Lower leg skin (tissue), 4 donors: ENCODE measurements around the gene PTPRN. TPM values are rescaled to one million over a fixed set of nuclear protein-coding genes. Genes with fewer than 3 reads are reported as not detected.
A peak's percentile ranks its signal among the peaks of the same experiment; 100 is the strongest.

Source experiments
- DNase-seq, 2 donors: peaks; one replicate each; pipeline ENCODE4 v3.0.0-alpha.2; 2019; ENCODE audit warnings: low spot score in 2 of 2
- H3K4me3 ChIP-seq: fragments of 200-600 bp; sonication (generic); 2 replicates; pipeline ENCODE4 v1.5.1; 2017; ENCODE audit warnings: mild to moderate bottlenecking, low read depth; ENCODE audit not compliant: poor library complexity, severe bottlenecking
- CTCF ChIP-seq, 3 donors: fragments of 450-650 bp; IDR thresholded peaks; one replicate each; pipeline ENCODE4 v1.5.1; 2016; ENCODE audit warnings: antibody characterized with exemption in 3 of 3, mild to moderate bottlenecking in 3 of 3, moderate library complexity in 2 of 3
- POLR2A ChIP-seq, 2 donors: fragments of 450-650 bp; IDR thresholded peaks; one replicate each; pipeline ENCODE4 v1.6.1; 2016 to 2017; ENCODE audit warnings: antibody characterized with exemption in 2 of 2, mild to moderate bottlenecking in 1 of 2, moderate library complexity in 1 of 2
- WGBS, 2 donors: methylation state at CpG; one replicate each; pipeline ENCODE4 v1.1.5; 2018; 5-methylcytosine and 5-hydroxymethylcytosine counted together
- intact Hi-C: fragments of 100-400 bp; cut with DNase I; formaldehyde crosslinking; loops from one replicate; pipeline ENCODE4 v1.15.0; 2023; ENCODE audit warnings: low total_unique reads
- total RNA-seq, 4 donors: library from RNA; depleted of rRNA; stranded (reverse); fragments of >200 nt; gene quantifications; one replicate each; pipeline ENCODE4 v1.1.0, GENCODE V29; 2016

PTPRN gene
- total RNA-seq, 4 donors from 2014 or later: 0.23 TPM; not detected in 3

DNA sequence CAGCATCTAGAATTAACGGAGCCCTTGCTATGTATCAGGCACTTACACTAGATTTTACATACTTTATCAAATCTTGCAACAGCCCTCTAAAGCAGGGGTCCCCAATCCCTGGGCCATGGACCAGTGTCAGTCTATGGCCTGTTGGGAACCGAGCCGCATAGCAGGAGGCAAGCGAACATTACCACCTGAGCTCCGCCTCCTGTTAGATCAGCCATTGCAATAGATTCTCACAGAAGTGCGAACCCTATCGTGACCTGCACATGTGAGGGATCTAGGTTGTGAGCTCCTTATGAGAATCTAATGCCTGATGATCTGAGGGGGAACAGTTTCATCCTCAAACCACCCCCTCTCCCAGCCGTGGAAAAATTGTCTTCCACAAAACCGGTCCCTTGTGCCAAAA, 16.6 kb downstream of the PTPRN start:
- WGBS, 2 donors: 87 to 91% methylated on average over 9 of the region's 9 CpGs
- no peak overlapping the region for H3K4me3 ChIP-seq
- intact Hi-C loops: no loop called here
- TF ChIP-seq POLR2A (IDR thresholded peaks at IDR 0.05) (no peak), CTCF (IDR thresholded peaks at IDR 0.05) (no peak)
- DNase-seq: peak in 1 of 2 donors; percentile 75

GRCh38 chr2:219291910-219292490, 17.2 kb downstream of the PTPRN start:
- 75 to 84% methylated on average over 4 of the region's 4 CpGs for WGBS, 2 donors
- intact Hi-C loops: no loop called here
- TF ChIP-seq POLR2A (IDR thresholded peaks at IDR 0.05): no peak
- no peak for TF ChIP-seq CTCF (IDR thresholded peaks at IDR 0.05)
- peak in 1 of 2 donors; percentile 74 for DNase-seq
- no peak overlapping the region for H3K4me3 ChIP-seq

GRCh38 chr2:219291394-219291793, 17.8 kb downstream of the PTPRN start:
- no peak for TF ChIP-seq POLR2A (IDR thresholded peaks at IDR 0.05)
- TF ChIP-seq CTCF (IDR thresholded peaks at IDR 0.05): no peak

GRCh38 chr2:219290381-219291171, 18.6 kb downstream of the PTPRN start:
- peak in 1 of 2 donors; percentile 81 for DNase-seq
- no peak for TF ChIP-seq CTCF (IDR thresholded peaks at IDR 0.05)
- TF ChIP-seq POLR2A (IDR thresholded peaks at IDR 0.05): no peak
- no peak overlapping the region for H3K4me3 ChIP-seq
- 89% methylated on average over 16 of the region's 16 CpGs for WGBS, 2 donors
- intact Hi-C loops: no loop called here

More at GRCh38 chr2:219291394-219291793, 17.8 kb downstream of the PTPRN start:
- peak in 1 of 2 donors; percentile 74 for DNase-seq
- WGBS, 2 donors: 80 to 90% methylated on average over 7 of the region's 7 CpGs
- H3K4me3 ChIP-seq: no peak overlapping the region
- intact Hi-C loops: no loop called here

DNA sequence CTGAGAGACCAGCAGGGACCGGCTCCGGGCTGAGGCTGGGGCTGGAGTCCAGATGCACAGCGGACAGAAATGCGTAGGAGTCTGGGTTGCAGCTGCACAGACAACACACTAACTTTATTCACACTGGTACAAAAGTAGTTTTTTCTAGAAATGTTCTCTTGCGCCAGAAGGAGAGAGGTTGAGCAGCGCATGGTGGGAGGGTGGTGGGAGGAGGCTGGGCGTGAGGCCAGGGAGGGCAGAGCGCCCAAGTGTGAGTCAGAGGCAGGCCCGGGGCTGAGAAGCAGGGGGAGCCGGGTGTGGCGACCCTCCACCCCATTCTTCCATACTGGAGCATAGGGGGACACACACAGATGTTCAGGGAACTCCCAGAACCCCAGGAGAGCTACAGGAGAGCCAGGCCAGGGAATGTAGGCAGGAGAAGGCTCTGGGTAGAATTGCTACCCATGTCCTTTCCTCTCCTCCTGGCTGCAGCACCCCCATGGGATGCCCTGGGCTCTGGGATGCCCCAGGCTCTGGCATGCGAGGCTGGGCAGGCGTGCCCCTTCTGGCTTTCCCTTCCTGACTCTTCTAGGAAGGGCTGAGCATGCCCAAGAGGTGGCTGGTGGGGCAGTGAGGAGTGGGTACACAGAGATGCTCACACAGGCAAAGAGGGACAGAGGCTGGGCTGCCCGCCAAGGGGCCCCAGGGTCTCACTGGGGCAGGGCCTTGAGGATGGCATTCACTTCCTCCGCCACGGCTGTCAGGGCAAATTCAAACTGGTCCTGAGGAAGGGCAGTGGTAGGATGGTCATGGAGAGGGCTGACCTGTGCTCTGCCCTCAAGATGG, 19.5 kb downstream of the PTPRN start:
- intact Hi-C loops: no loop called here
- DNase-seq: peak in 1 of 2 donors; percentile 91
- no peak for TF ChIP-seq POLR2A (IDR thresholded peaks at IDR 0.05)
- TF ChIP-seq CTCF (IDR thresholded peaks at IDR 0.05): no peak
- WGBS, 2 donors: 17 to 25% methylated on average over 15 to 16 of the region's 16 CpGs
- no peak overlapping the region for H3K4me3 ChIP-seq
